Small intestine (tissue), 16 donors: ENCODE results near the gene SAT2. TPM values are rescaled to one million over a fixed set of nuclear protein-coding genes. Genes with fewer than 3 reads are reported as not detected.

ENCODE experiments used
- DNase-seq, 2 donors: peaks; one replicate each; pipeline versions ENCODE4 v3.0.0 to v3.0.0-alpha.2; 2013
- FAIRE-seq: peaks from 2 replicates; lab custom pipeline; 2012; peaks lifted over from hg19 to GRCh38; lab: Jason Lieb, UNC
- H3K27ac ChIP-seq, 3 donors: one replicate each; pipeline ENCODE4 v1.5.1; 2013; ENCODE audit warnings: low read length in 2 of 3, mild to moderate bottlenecking in 2 of 3, control low read depth in 1 of 3, inconsistent platforms in 1 of 3, low read depth in 1 of 3, moderate library complexity in 1 of 3
- H3K27me3 ChIP-seq, 3 donors: one replicate each; pipeline ENCODE4 v1.6.1; 2013; ENCODE audit warnings: low read length in 3 of 3, inconsistent platforms in 1 of 3; ENCODE audit not compliant: control insufficient read depth in 3 of 3, insufficient read depth in 3 of 3
- H3K36me3 ChIP-seq, 3 donors: one replicate each; pipeline ENCODE4 v1.6.1; 2013; ENCODE audit warnings: low read length in 3 of 3, inconsistent platforms in 1 of 3, low read depth in 1 of 3, mild to moderate bottlenecking in 1 of 3, moderate library complexity in 1 of 3; ENCODE audit not compliant: control insufficient read depth in 3 of 3, insufficient read depth in 2 of 3
- H3K4me1 ChIP-seq, 3 donors: one replicate each; pipeline ENCODE4 v1.6.1; 2013; ENCODE audit warnings: low read length in 2 of 3, inconsistent platforms in 1 of 3, low read depth in 1 of 3, mild to moderate bottlenecking in 1 of 3, moderate library complexity in 1 of 3; ENCODE audit not compliant: control insufficient read depth in 3 of 3, insufficient read depth in 2 of 3
- H3K4me3 ChIP-seq, 3 donors: one replicate each; pipeline ENCODE4 v1.5.1; 2013; ENCODE audit warnings: low read length in 3 of 3, control low read depth in 1 of 3, inconsistent platforms in 1 of 3, low read depth in 1 of 3, mild to moderate bottlenecking in 1 of 3, moderate library complexity in 1 of 3
- H3K9me3 ChIP-seq, 2 donors: one replicate each; pipeline ENCODE4 v1.6.1; 2013; ENCODE audit warnings: low read depth in 1 of 2, low read length in 1 of 2; ENCODE audit not compliant: control insufficient read depth in 2 of 2, insufficient read depth in 1 of 2
- WGBS, 3 donors: extraction: QIAGEN DNeasy Blood & Tissue Kit; methylation state at CpG; one replicate each; pipeline ENCODE4 v1.1.7; 2013; 5-methylcytosine and 5-hydroxymethylcytosine counted together
- long read RNA-seq, 10 donors: transcript quantifications; one replicate each; lab custom pipeline, GENCODE V29; 2026
- polyA plus RNA-seq, 4 donors: library from polyadenylated mRNA; stranded (reverse) in 3 of 4; unstranded in 1 of 4; fragments of 200-250 nt in 3 of 4; fragments of 120-200 nt in 1 of 4; gene quantifications; one replicate each; pipeline versions ENCODE4 v1.2.1 to v1.2.3, GENCODE V29; 2013
- donor health status: healthy with polysubstance abuse.
- donor health status: control.
- donor health status: control.
- donor health status: Bipolar disorder and iron deficiency.
- donor health status: healthy.

SAT2 gene
- 1,000 to 10,000 TPM in 2 of 4 donors, 100 to 1,000 TPM in 2; 204 to 1,210 (median 689) TPM for polyA plus RNA-seq
- long read RNA-seq, donor 1: 0 reads
- long read RNA-seq, donor 2, transcript SAT2-201 (6 exons, 946 nt): minor isoform, 15 of 74 reads
- long read RNA-seq, donor 2, transcript SAT2-202 (6 exons, 974 nt): major isoform, 27 of 74 reads
- long read RNA-seq, donor 2, transcript SAT2-214 (1 exons, 1,563 nt): minor isoform, 16 of 74 reads
- long read RNA-seq, donor 2, partial matches to known transcripts: 5 of 74 reads
- long read RNA-seq, donor 2, other reads (novel, unspliced or antisense): 0 of 74 reads
- long read RNA-seq, donor 3, transcript SAT2-202 (6 exons, 974 nt): minor isoform, 23 of 188 reads
- long read RNA-seq, donor 3, transcript SAT2-208 (5 exons, 640 nt): minor isoform, 17 of 188 reads
- long read RNA-seq, donor 3, transcript SAT2-214 (1 exons, 1,563 nt): major isoform, 44 of 188 reads
- long read RNA-seq, donor 3, transcript SAT2-201 (6 exons, 946 nt): minor isoform, 34 of 188 reads
- long read RNA-seq, donor 3, partial matches to known transcripts: 27 of 188 reads
- long read RNA-seq, donor 3, other reads (novel, unspliced or antisense): 11 of 188 reads
- long read RNA-seq, donor 4, partial matches to known transcripts: 0 of 3 reads
- long read RNA-seq, donor 4, other reads (novel, unspliced or antisense): 0 of 3 reads
- long read RNA-seq, donor 5, transcript SAT2-214 (1 exons, 1,563 nt): major isoform, 16 of 42 reads
- long read RNA-seq, donor 5, transcript SAT2-213 (5 exons, 582 nt): minor isoform, 6 of 42 reads
- long read RNA-seq, donor 5, transcript SAT2-201 (6 exons, 946 nt): minor isoform, 9 of 42 reads
- long read RNA-seq, donor 5, transcript SAT2-202 (6 exons, 974 nt): minor isoform, 7 of 42 reads
- long read RNA-seq, donor 5, partial matches to known transcripts: 0 of 42 reads
- long read RNA-seq, donor 5, other reads (novel, unspliced or antisense): 0 of 42 reads
- long read RNA-seq, donor 6, transcript SAT2-201 (6 exons, 946 nt): minor isoform, 44 of 206 reads
- long read RNA-seq, donor 6, transcript SAT2-205 (6 exons, 860 nt): minor isoform, 8 of 206 reads
- long read RNA-seq, donor 6, transcript SAT2-202 (6 exons, 974 nt): major isoform, 56 of 206 reads
- long read RNA-seq, donor 6, transcript SAT2-214 (1 exons, 1,563 nt): minor isoform, 34 of 206 reads
- long read RNA-seq, donor 6, partial matches to known transcripts: 46 of 206 reads
- long read RNA-seq, donor 6, other reads (novel, unspliced or antisense): 0 of 206 reads
- long read RNA-seq, donor 7, transcript SAT2-213 (5 exons, 582 nt): minor isoform, 8 of 52 reads
- long read RNA-seq, donor 7, transcript SAT2-201 (6 exons, 946 nt): minor isoform, 13 of 52 reads
- long read RNA-seq, donor 7, transcript SAT2-202 (6 exons, 974 nt): major isoform, 22 of 52 reads
- long read RNA-seq, donor 7, partial matches to known transcripts: 0 of 52 reads
- long read RNA-seq, donor 7, other reads (novel, unspliced or antisense): 0 of 52 reads
- long read RNA-seq, donor 8, partial matches to known transcripts: 0 of 4 reads
- long read RNA-seq, donor 8, other reads (novel, unspliced or antisense): 0 of 4 reads
- long read RNA-seq, donor 9, transcript SAT2-201 (6 exons, 946 nt): minor isoform, 7 of 39 reads
- long read RNA-seq, donor 9, transcript SAT2-202 (6 exons, 974 nt): major isoform, 12 of 39 reads
- long read RNA-seq, donor 9, transcript SAT2-214 (1 exons, 1,563 nt): major isoform, 12 of 39 reads
- long read RNA-seq, donor 9, partial matches to known transcripts: 0 of 39 reads
- long read RNA-seq, donor 9, other reads (novel, unspliced or antisense): 0 of 39 reads
- long read RNA-seq, donor 10, transcript SAT2-214 (1 exons, 1,563 nt): major isoform, 24 of 97 reads
- long read RNA-seq, donor 10, transcript SAT2-208 (5 exons, 640 nt): minor isoform, 14 of 97 reads
- long read RNA-seq, donor 10, transcript SAT2-201 (6 exons, 946 nt): minor isoform, 17 of 97 reads
- long read RNA-seq, donor 10, transcript SAT2-202 (6 exons, 974 nt): minor isoform, 22 of 97 reads
- long read RNA-seq, donor 10, partial matches to known transcripts: 0 of 97 reads
- long read RNA-seq, donor 10, other reads (novel, unspliced or antisense): 0 of 97 reads

GRCh38 chr17:7627250-7628121 is at the start of gene SAT2:
Gene SAT2 (minus strand): TSS chr17:7627821. CDS start chr17:7627635, 186 bp downstream.
- Histone ChIP-seq H3K27ac (peak within 1 kb of the TSS; percentile 95 to 99 (median 95)), H3K4me1 (peaks cover 0 to 45% (median 6%) of the 10 kb centered on the region in 3 donors), H3K4me3 (peak within 1 kb of the TSS; percentile 95 to 97 (median 97)), H3K36me3 (peaks cover 0 to 25% (median 0%) of the 10 kb centered on the region in 3 donors), H3K9me3 (no peaks in the 10 kb centered on the region), H3K27me3 (no peaks in the 10 kb centered on the region)
- FAIRE-seq (no peak), DNase-seq (peak; percentile 97)
- 0 to 1% (median 0%) methylated on average over 38 to 54 of the region's 54 CpGs for WGBS, 3 donors

- DNase-seq: no peak
- Histone ChIP-seq H3K4me1 (no peaks in the 10 kb centered on the region), H3K27me3 (no peaks in the 10 kb centered on the region), H3K9me3 (peaks cover 2 to 14% of the 10 kb centered on the region in 2 donors), H3K4me3 (no peak overlapping the region), H3K27ac (no peak overlapping the region), H3K36me3 (peaks cover 14 to 53% (median 22%) of the 10 kb centered on the region in 3 donors)
- no peak for FAIRE-seq
- 79 to 91% (median 88%) methylated on average over 5 of the region's 5 CpGs for WGBS, 3 donors
Observed at GRCh38 chr17:7676533-7676932, 48.9 kb upstream of the SAT2 start.

GRCh38 chr17:7674934-7675333 is 47.3 kb upstream of the SAT2 start:
- no peak overlapping the region for H3K4me3 ChIP-seq
- H3K27me3 ChIP-seq: no peaks in the 10 kb centered on the region
- 89 to 93% (median 92%) methylated on average over 14 of the region's 14 CpGs for WGBS, 3 donors
- H3K4me1 ChIP-seq: no peaks in the 10 kb centered on the region
- no peak for FAIRE-seq
- no peak overlapping the region for H3K27ac ChIP-seq
- H3K36me3 ChIP-seq: peaks cover 18 to 67% (median 25%) of the 10 kb centered on the region in 3 donors
- peaks cover 2 to 14% of the 10 kb centered on the region in 2 donors for H3K9me3 ChIP-seq
- DNase-seq: no peak

- H3K27me3 ChIP-seq: no peaks in the 10 kb centered on the region
- no peaks in the 10 kb centered on the region for H3K4me1 ChIP-seq
- DNase-seq (peak; percentile 21 to 65), FAIRE-seq (no peak)
- H3K4me3 ChIP-seq: no peak overlapping the region
- peaks cover 18 to 82% (median 25%) of the 10 kb centered on the region in 3 donors for H3K36me3 ChIP-seq
- WGBS, 3 donors: 85 to 93% (median 91%) methylated on average over 2 of the region's 2 CpGs
- peaks cover 2 to 14% of the 10 kb centered on the region in 2 donors for H3K9me3 ChIP-seq
- no peak overlapping the region for H3K27ac ChIP-seq
Observed at GRCh38 chr17:7673239-7673638, 45.6 kb upstream of the SAT2 start.

GRCh38 chr17:7668482-7668881 is 40.9 kb upstream of the SAT2 start:
- DNase-seq (no peak), FAIRE-seq (no peak)
- Histone ChIP-seq H3K27me3 (no peaks in the 10 kb centered on the region), H3K4me1 (no peaks in the 10 kb centered on the region), H3K27ac (no peak overlapping the region), H3K36me3 (peaks cover 10 to 68% (median 11%) of the 10 kb centered on the region in 3 donors), H3K9me3 (peaks cover 1 to 3% of the 10 kb centered on the region in 2 donors), H3K4me3 (no peak overlapping the region)
- 94 to 96% (median 95%) methylated on average over 7 of the region's 7 CpGs for WGBS, 3 donors

GRCh38 chr17:7667656-7668406 is 40.2 kb upstream of the SAT2 start:
- FAIRE-seq (no peak), DNase-seq (no peak)
- Histone ChIP-seq H3K27ac (no peak overlapping the region), H3K27me3 (no peaks in the 10 kb centered on the region), H3K36me3 (peaks cover 6 to 62% (median 7%) of the 10 kb centered on the region in 3 donors), H3K9me3 (no peaks in the 10 kb centered on the region), H3K4me3 (no peak overlapping the region), H3K4me1 (no peaks in the 10 kb centered on the region)
- 73 to 84% (median 81%) methylated on average over 10 of the region's 10 CpGs for WGBS, 3 donors
